A549 (cell line): Measurements from ENCODE around the gene IKZF5. TPM values are rescaled to one million over a fixed set of nuclear protein-coding genes. Genes with fewer than 3 reads are reported as not detected.

Experiments used
- ATAC-seq, 2 experiments: fragments of 200-7000 bp in 1 of 2; fragments of >200 bp in 1 of 2; cut with Nextera tagmentation in 1 of 2; cut with Tn5 transposase in 1 of 2; 3 replicates each; pipeline versions ENCODE4 v1.8.0 to v1.9.1; 2018 to 2020; ENCODE audit warnings: mild to moderate bottlenecking in 1 of 2, moderate library complexity in 1 of 2
- CTCF ChIA-PET: fragments of 300-600 bp; sonication (Branson Sonifier 250); formaldehyde crosslinking; extraction: SDS; loops from one replicate; lab custom pipeline; 2021; ENCODE audit warnings: antibody characterized with exemption, inconsistent platforms; lab: Yijun Ruan, JAX
- POLR2A ChIA-PET: fragments of 350-600 bp; formaldehyde crosslinking; extraction: SDS; loops from one replicate; lab custom pipeline; 2021; ENCODE audit warnings: antibody characterized with exemption, inconsistent platforms; lab: Yijun Ruan, JAX
- DNase-seq, 2 experiments: peaks; one replicate each; pipeline versions ENCODE4 v3.0.0 to v3.0.0-alpha.2; 2011 to 2016; ENCODE audit warnings: low read depth in 1 of 2, low spot score in 1 of 2
- FAIRE-seq: peaks from 2 replicates; lab custom pipeline; 2011; peaks lifted over from hg19 to GRCh38; lab: Jason Lieb, UNC
- H3K27ac ChIP-seq, 2 experiments: fragments of >200 bp; sonication (Bioruptor Twin); formaldehyde crosslinking; 3 replicates each; pipeline ENCODE4 v1.5.1; 2016 to 2017
- H3K4me1 ChIP-seq: fragments of >200 bp; sonication (Bioruptor Twin); formaldehyde crosslinking; 3 replicates; pipeline ENCODE4 v1.6.1; 2016
- H3K4me2 ChIP-seq: fragments of >200 bp; sonication (Bioruptor Twin); formaldehyde crosslinking; 3 replicates; pipeline ENCODE4 v1.6.1; 2016
- H3K4me3 ChIP-seq: fragments of >200 bp; sonication (Bioruptor Twin); formaldehyde crosslinking; 3 replicates; pipeline ENCODE4 v1.5.1; 2016
- H3K9me3 ChIP-seq: fragments of >200 bp; sonication (Bioruptor Twin); formaldehyde crosslinking; 3 replicates; pipeline ENCODE4 v1.6.1; 2016
- BHLHE40 ChIP-seq: IDR thresholded peaks from 2 replicates; pipeline ENCODE4 v1.6.1; 2012; ENCODE audit warnings: low read depth, low read length, inconsistent platforms
- CBX8 ChIP-seq: fragments of 200-600 bp; sonication (generic); IDR thresholded peaks from 2 replicates; pipeline ENCODE4 v1.6.1; 2016
- CHD2 ChIP-seq: fragments of 150-350 bp; IDR thresholded peaks from 2 replicates; pipeline ENCODE4 v1.6.1; 2014; ENCODE audit warnings: low read length; ENCODE audit not compliant: partially characterized antibody
- CHD4 ChIP-seq: fragments of 200-600 bp; sonication (generic); IDR thresholded peaks from 2 replicates; pipeline ENCODE4 v1.6.1; 2016; ENCODE audit warnings: antibody characterized with exemption, mild to moderate bottlenecking, borderline replicate concordance
- ESRRA ChIP-seq: fragments of 150-350 bp; IDR thresholded peaks from 2 replicates; pipeline ENCODE4 v1.6.1; 2014; ENCODE audit warnings: mild to moderate bottlenecking, low read length, borderline replicate concordance
- FOSB ChIP-seq: fragments of 250-450 bp; sonication (Bioruptor Pico); IDR thresholded peaks from 2 replicates; pipeline ENCODE4 v1.5.0; 2020; ENCODE audit warnings: mild to moderate bottlenecking, moderate library complexity
- GATA3 ChIP-seq: IDR thresholded peaks from 2 replicates; pipeline ENCODE4 v1.6.1; 2012; ENCODE audit warnings: borderline replicate concordance
- HDAC2 ChIP-seq: fragments of 200-600 bp; sonication (generic); IDR thresholded peaks from 2 replicates; pipeline ENCODE4 v1.6.1; 2016
- HOXB13 ChIP-seq: fragments of 250-450 bp; sonication (Bioruptor Pico); IDR thresholded peaks from 2 replicates; pipeline ENCODE4 v1.5.0; 2020; ENCODE audit warnings: low read depth, mild to moderate bottlenecking, moderate library complexity
- JUN ChIP-seq, 2 experiments: fragments of >200 bp; sonication (Bioruptor Twin); formaldehyde crosslinking; IDR thresholded peaks; 2 replicates in 1 of 2; 3 replicates in 1 of 2; pipeline ENCODE4 v1.6.1; 2016 to 2017
- MYC ChIP-seq: IDR thresholded peaks from 2 replicates; pipeline ENCODE4 v1.6.1; 2012; ENCODE audit warnings: mild to moderate bottlenecking, inconsistent platforms, low read length, improper control_type of control experiment, borderline replicate concordance
- RARB ChIP-seq: fragments of 250-450 bp; sonication (Bioruptor Pico); IDR thresholded peaks from 2 replicates; pipeline ENCODE4 v1.8.0; 2021; ENCODE audit warnings: mild to moderate bottlenecking, moderate library complexity
- RNF2 ChIP-seq: fragments of 200-600 bp; sonication (generic); IDR thresholded peaks from 2 replicates; pipeline ENCODE4 v1.6.1; 2016; ENCODE audit warnings: low read depth, mild to moderate bottlenecking, antibody characterized with exemption, moderate library complexity, borderline replicate concordance
- TFCP2L1 ChIP-seq: fragments of 250-450 bp; sonication (Bioruptor Pico); IDR thresholded peaks from 2 replicates; pipeline ENCODE4 v1.5.0; 2021; ENCODE audit warnings: mild to moderate bottlenecking
- ZNF302 ChIP-seq: fragments of 250-450 bp; sonication (Bioruptor Pico); IDR thresholded peaks from 2 replicates; pipeline ENCODE4 v1.9.0; 2021; ENCODE audit warnings: inconsistent platforms, mild to moderate bottlenecking, moderate library complexity
- ZSCAN20 ChIP-seq: fragments of 250-450 bp; sonication (Bioruptor Pico); IDR thresholded peaks from 2 replicates; pipeline ENCODE4 v1.8.0; 2022; ENCODE audit warnings: mild to moderate bottlenecking, moderate library complexity
- WGBS: methylation state at CpG from one replicate; pipeline ENCODE4 v1.1.6; 2017; ENCODE audit errors: missing lambda C conversion rate; 5-methylcytosine and 5-hydroxymethylcytosine counted together
- polyA plus RNA-seq, 4 experiments: library from polyadenylated mRNA; depleted of rRNA in 3 of 4; stranded (reverse); fragments of >200 nt; fragmentation: RNase III in 1 of 4; extraction: RNeasy Plus Mini Kit Qiagen cat#74134 plus additional on column Dnase treatment in 1 of 4; gene quantifications; 2 replicates in 3 of 4; 3 replicates in 1 of 4; pipeline ENCODE4 v1.2.3, GENCODE V29; 2011 to 2017
- TF ChIP-seq, protein P1 (sequence below): fragments of 250-450 bp; sonication (Bioruptor Pico); IDR thresholded peaks from 2 replicates; pipeline ENCODE4 v1.5.0; 2020; ENCODE audit warnings: low read depth, mild to moderate bottlenecking, moderate library complexity
- TF ChIP-seq, protein P2 (sequence below): fragments of >200 bp; sonication (Bioruptor Twin); formaldehyde crosslinking; IDR thresholded peaks from 3 replicates; pipeline ENCODE4 v1.5.1; 2016

IKZF5 gene
- polyA plus RNA-seq, 2 of the 4 experiments (the other 2 are of a cell fraction), result 5.0 to 10.2 TPM

DNA sequence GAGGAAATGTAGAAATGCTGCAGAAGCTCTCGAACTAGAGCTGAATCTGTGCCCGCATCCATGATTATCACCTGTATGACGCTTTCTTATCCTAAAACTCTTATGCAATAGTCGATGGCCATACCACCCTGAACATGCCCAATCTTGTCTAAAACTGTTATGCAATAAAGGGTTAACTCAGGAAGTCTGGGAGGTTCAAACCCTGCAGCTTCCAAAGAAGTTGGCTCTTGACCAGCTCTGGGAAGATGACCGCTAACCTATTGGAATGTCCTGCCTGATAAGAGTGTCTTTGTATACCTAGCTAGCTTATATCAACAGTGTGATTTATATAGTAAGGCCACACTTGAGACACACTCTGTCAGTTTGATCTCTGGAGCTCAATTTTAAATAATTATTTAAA, 51.1 kb downstream of the IKZF5 start:
- ATAC-seq (no peak), FAIRE-seq (no peak), DNase-seq (no peak)
- TF ChIP-seq CHD2, result no peak
- no peak for TF ChIP-seq ZNF302 (CRISPR knock-in tag)
- TF ChIP-seq, protein P1, sequence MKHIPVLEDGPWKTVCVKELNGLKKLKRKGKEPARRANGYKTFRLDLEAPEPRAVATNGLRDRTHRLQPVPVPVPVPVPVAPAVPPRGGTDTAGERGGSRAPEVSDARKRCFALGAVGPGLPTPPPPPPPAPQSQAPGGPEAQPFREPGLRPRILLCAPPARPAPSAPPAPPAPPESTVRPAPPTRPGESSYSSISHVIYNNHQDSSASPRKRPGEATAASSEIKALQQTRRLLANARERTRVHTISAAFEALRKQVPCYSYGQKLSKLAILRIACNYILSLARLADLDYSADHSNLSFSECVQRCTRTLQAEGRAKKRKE, result no peak
- no peak for TF ChIP-seq HDAC2
- no peak for TF ChIP-seq CHD4
- no peak for TF ChIP-seq MYC
- TF ChIP-seq CBX8, result no peak
- TF ChIP-seq ZSCAN20 (CRISPR knock-in tag), result no peak
- TF ChIP-seq GATA3, result no peak
- TF ChIP-seq, protein P2, sequence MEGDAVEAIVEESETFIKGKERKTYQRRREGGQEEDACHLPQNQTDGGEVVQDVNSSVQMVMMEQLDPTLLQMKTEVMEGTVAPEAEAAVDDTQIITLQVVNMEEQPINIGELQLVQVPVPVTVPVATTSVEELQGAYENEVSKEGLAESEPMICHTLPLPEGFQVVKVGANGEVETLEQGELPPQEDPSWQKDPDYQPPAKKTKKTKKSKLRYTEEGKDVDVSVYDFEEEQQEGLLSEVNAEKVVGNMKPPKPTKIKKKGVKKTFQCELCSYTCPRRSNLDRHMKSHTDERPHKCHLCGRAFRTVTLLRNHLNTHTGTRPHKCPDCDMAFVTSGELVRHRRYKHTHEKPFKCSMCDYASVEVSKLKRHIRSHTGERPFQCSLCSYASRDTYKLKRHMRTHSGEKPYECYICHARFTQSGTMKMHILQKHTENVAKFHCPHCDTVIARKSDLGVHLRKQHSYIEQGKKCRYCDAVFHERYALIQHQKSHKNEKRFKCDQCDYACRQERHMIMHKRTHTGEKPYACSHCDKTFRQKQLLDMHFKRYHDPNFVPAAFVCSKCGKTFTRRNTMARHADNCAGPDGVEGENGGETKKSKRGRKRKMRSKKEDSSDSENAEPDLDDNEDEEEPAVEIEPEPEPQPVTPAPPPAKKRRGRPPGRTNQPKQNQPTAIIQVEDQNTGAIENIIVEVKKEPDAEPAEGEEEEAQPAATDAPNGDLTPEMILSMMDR, result no peak
- POLR2A ChIA-PET, result interaction anchor here (0.7 kb wide), 1 partner anchor 23 kb away, joined by 3 read pairs; no protein-coding TSS in a partner anchor
- 59% methylated on average over 5 of the region's 5 CpGs for WGBS
- H3K27ac ChIP-seq, result no peak overlapping the region
- no peak overlapping the region for H3K4me2 ChIP-seq
- H3K4me3 ChIP-seq, result no peak overlapping the region
- CTCF ChIA-PET, result interaction anchor here (1.1 to 1.3 kb wide), 2 partner anchors 22 to 24 kb away, joined by 3 to 4 read pairs; partner anchors contain the start of gene PSTK
- peaks cover 11% of the 10 kb centered on the region for H3K4me1 ChIP-seq
- peaks cover 9% of the 10 kb centered on the region for H3K9me3 ChIP-seq

DNA sequence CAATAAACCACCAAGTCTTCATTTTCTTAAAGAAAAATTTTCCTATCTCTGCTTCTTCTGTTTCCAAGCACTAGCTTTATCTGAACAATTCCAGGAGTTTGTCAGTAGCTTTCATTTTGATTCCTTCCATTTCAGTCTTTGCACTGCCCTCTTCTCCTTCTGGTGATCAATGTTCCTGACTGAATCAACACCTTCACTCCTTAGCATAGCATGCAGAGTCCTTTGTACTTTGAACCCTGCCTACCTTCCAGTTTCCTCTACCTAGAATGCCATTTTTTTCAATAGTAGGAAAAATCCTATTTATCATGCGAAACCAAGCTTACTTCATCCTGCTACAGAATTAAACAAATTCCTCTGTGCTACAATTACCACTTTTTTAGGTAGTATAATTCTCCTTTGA, 52.7 kb downstream of the IKZF5 start:
- CTCF ChIA-PET, result interaction anchor here (1.3 kb wide), 1 partner anchor 11 kb away, joined by 3 read pairs; no protein-coding TSS in a partner anchor
- DNase-seq (no peak), FAIRE-seq (no peak), ATAC-seq (no peak)
- no peak overlapping the region for H3K27ac ChIP-seq
- POLR2A ChIA-PET, result interaction anchor here (1.3 kb wide), 1 partner anchor 25 kb away, joined by 9 read pairs; the partner anchor contains the start of gene PSTK
- H3K4me1 ChIP-seq, result peaks cover 18% of the 10 kb centered on the region
- 70% methylated on average over 1 of the region's 1 CpG for WGBS
- H3K9me3 ChIP-seq, result peaks cover 9% of the 10 kb centered on the region
- TF ChIP-seq HOXB13 (no peak), BHLHE40 (no peak), JUN (IDR thresholded peaks at IDR 0.05) (no peak), FOSB (CRISPR knock-in tag) (no peak), ESRRA (no peak), TFCP2L1 (no peak)
- TF ChIP-seq, protein P1, result no peak
- H3K4me3 ChIP-seq, result no peak overlapping the region
- H3K4me2 ChIP-seq, result no peak overlapping the region

DNA sequence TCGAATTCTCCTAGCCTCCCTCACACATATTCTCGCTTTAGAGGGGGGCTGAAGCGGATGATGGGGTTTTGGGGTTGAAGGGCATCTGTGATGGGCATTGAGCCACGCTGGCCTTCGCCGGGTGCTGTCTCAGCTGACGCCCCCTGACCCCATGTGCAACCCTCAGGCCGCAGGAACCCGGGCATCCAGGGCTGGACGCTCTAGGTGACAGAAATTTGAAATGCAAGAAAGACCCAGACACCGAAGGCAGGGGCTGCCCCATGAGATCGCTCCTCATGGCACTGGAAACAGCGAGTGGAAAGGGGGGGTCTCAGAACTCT, 53.9 kb downstream of the IKZF5 start:
- peaks cover 18% of the 10 kb centered on the region for H3K4me1 ChIP-seq
- H3K4me3 ChIP-seq, result peak overlapping the region; percentile 96
- ATAC-seq (no peak), FAIRE-seq (no peak), DNase-seq (no peak)
- H3K27ac ChIP-seq, result peak overlapping the region; percentile 55 to 85; a peak in 5 of 6 replicates
- 63% methylated on average over 13 of the region's 13 CpGs for WGBS
- peak overlapping the region; percentile 95 for H3K4me2 ChIP-seq
- POLR2A ChIA-PET, result interaction anchor here (1.0 to 1.5 kb wide), 5 partner anchors 8 to 75 kb away, joined by 3 to 12 read pairs (median 3); partner anchors contain the start of gene PSTK
- peaks cover 9% of the 10 kb centered on the region for H3K9me3 ChIP-seq
- CTCF ChIA-PET, result interaction anchor here (1.3 kb wide), 1 partner anchor 12 kb away, joined by 3 read pairs; no protein-coding TSS in a partner anchor
- TF ChIP-seq RARB (CRISPR knock-in tag) (no peak), RNF2 (0 out of 2 replicates have a peak, but pooled peaks have one; percentile 17)
